NOMO-1 treated with DMSO at 0.1 percent for 48 hours (cell line): Measurements from ENCODE around the gene COX20.
"Not testable (repeated sequence)": the region's sequence is repeated elsewhere in the genome, so short reads cannot be mapped to it uniquely, and the experiment has no call there.

Source experiments
- DNase-seq: peaks from one replicate; lab custom pipeline; 2025; ENCODE audit not compliant: unreplicated experiment; lab: John Stamatoyannopoulos, UW

COX20 gene

DNA sequence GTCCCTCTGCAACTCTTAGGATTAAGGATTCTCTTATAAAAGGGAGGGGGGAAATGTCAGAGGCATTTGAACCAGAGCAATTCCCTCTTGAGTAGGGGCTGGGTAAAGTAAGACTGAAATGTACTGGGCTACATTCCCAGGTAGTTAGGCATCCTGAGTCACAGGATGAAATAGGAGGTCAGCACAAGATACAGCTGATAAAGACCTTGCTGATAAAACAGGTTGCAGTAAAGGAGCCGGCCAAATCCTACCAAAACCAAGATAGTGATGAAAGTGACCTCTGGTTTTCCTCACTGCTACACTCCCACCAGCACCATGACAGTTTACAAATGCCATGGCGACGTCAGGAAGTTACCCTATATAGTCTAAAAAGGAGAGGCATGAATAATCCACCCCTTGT lies 14.3 kb upstream of the COX20 start:
- no peak for DNase-seq

DNA sequence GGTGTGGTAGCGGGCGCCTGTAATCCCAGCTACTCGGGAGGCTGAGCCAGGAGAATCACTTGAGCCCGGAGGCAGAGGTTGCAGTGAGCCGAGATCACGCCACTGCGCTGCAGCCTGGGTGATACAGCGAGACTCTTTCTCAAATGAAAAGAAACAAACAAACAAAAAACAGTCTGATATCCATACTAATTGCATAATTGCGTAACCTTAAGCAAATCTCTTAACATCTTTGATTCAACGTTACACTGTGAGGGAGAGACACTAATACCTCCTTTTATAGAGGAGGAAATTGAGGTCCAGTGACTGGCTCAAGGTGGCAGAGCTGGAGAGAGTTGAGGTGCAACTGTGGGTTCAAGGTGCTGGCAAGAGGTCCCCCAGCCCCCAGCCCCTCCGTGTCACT lies 12.6 kb upstream of the COX20 start:
- DNase-seq: no peak

DNA sequence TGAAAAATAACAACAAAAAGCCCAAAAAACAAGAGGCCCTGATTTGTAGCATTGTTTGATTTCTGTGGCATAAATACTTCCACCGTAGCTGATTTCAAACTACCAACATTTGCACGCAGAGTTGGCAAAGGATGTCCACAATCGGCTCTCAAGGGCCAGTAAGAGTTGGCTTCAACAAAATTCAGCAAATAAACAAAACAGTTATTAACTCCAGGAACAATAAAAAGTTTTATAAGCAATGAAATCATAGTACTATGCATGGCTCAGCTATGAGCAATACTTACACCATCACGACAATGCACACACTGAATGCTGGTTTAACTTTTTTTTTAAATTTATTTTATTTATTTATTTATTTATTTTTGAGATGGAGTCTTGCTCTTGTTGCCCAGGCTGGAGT lies 8.7 kb upstream of the COX20 start:
- DNase-seq: no peak

DNA sequence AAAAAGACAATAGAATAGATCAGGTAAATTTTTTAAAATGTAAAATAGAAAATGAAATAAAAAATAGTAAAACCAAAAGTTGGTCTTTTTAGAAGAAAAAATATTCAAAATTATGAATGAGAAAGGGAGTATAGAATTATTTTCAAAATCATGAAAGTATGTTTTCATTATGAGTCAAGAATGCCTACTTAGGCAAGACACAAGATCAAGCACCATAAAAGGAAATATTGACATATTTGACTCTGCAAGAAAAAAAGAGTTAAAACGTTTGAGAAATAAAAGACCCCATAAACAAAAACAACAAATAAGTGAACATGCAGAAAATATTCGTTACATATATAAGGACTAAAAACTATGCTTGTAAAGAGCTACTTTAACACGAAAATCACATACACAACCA lies 4.8 kb upstream of the COX20 start:
- DNase-seq: no peak

DNA sequence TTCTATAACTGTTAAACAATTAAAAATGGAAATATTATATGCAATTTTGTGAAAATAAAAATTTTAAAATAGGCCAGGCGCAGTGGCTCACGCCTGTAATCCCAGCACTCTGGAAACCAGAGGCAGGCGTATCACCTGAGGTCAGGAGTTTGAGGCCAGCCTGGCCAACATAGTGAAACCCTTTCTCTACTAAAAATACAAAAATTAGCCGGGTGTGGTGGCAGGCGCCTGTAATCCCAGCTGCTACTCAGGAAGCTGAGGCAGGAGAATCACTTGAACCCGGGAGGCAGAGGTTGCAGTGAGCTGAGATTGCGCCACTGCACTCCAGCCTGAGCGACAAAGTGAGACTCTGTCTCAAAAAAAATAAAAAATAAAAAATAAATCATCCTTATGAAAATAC lies 2.2 kb upstream of the COX20 start:
- DNase-seq: not testable (repeated sequence)

DNA sequence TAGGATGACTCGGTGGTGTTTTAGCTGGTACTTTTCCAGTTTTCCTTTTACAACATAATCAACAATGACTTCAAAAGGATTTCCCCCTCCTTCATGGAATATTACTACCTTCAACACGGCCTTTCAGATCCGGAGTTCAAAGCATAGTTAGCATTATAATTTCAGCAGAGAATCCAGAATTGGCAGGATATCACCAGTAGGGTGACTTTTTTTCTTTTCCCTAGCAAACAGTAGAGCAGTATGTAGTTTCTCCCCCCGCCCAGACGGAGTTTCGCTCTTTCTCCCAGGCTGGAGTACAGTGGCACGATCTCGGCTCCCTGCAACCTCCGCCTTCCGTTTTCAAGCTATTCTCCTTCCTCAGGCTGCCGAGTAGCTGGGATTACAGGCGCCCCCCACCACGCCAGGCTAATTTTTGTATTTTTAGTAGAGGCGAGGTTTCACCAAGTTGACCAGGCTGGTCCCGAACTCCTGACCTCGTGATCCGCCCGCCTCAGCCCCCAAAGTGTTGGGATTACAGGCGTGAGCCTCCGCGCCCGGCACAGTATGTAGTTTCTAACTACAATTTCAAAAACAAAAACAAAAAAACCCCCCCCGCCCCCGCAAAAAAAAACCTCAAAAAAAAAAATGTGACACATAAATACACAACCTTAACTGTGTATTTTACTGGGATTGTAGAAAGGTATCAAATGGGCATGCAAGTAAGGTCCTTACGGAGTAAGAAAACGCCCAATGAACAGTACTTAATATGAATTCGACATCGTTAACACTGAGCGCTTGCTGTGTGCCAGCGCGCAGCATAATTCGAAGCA lies 1.5 kb upstream of the COX20 start:
- DNase-seq: peak; percentile 72

DNA sequence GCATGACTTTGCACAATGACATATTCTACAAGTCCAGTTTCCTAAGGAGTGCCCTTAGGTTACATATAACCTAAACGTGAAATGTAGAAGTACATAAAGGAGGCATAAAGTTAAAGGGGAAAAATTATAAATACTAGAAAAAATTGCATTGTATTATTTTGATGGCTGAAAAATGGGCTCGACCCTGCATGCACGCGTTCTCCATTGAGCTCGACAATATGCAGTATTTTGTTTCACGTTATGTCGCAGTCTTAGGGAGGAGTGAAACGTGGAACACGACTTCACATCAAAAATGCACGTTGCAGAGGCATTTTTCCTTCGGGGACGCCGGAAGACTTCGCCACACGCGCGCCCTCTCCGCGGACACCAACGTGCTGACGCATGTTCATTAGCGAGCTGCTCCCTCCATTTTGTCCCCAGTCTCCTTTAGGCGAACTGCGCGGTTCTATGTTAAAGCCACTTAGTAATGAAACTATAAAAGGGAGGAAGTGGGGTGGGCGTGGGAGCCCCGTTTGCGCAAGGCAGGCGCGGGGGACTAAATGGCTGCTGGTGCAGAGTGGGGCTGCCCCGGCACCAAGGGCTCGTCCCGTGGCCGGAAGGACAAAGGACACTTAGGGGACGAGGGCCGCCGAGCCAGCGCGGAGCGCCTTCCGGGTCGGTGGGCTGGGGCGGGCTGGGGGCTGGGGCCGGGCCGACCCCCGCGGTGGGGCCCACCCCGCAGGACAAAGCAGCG lies 749 bp upstream of the COX20 start:
- DNase-seq: peak; percentile 95

DNA sequence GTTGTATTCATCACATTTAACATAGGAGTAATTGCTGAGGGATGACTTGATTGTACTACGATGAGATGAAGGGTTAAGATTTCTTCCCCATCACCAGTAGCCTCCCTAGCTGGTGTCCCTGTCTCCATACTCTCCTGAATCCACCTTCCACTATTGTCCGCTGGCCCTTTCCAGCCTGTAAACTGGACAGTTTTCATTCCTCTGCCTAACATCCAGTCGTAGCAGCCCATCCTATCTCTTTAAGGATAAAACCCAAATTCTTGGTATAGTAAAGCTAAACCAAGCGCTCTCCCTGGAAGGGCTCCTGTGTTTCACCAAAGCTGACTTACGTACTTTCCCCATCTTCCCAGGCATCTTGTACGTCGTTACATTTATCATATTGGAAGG lies 670 bp downstream of the COX20 start:
- no peak for DNase-seq

DNA sequence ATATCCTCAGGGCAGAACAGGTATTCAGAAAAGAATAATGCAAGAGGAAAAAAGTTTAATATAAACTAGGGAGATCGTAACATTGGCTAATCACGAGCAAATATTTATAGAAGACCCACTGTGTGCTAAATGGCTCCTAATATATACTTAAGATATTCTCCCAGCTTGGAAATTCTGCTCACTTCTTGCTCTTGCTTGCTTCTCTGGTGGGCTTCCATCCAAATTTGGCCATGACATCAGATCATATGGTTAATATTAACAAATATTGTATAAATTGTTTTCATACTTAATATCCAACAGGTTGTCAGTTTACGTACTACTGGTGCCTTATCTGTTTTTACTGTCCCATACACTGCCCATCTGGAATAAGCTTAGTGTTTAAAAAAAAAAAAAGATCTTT lies 1.1 kb downstream of the COX20 start:
- no peak for DNase-seq

DNA sequence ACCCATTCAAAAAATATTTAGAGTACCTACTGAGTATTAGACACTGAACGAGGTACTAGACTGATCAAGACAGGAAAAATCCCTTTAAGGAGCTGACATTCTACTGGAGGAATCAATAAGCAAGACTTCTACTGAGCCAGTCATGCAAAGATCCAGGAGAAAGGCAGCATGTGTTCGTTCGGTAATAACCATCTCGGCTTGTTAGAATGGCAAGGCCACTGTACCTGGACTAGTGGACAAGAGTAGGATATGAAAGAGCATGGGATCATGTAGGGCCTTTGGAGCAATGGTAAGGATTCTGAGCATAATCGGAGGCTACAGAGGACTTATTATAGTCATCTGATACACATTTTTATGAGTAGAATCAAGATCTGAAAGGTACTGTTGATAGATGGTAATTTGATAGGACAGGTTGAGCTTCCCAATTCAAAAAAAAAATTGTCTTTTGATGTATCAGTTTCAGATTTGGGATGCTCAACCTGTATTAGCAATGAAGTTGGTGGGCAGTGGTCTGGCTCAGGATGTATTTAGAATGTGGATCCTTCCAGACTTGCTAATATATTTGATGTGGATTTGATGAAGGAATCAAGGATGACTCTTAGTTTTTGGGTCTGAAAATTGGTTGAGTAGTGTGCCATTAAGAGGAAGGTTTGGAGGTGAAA lies 2.3 kb downstream of the COX20 start:
- DNase-seq: no peak

DNA sequence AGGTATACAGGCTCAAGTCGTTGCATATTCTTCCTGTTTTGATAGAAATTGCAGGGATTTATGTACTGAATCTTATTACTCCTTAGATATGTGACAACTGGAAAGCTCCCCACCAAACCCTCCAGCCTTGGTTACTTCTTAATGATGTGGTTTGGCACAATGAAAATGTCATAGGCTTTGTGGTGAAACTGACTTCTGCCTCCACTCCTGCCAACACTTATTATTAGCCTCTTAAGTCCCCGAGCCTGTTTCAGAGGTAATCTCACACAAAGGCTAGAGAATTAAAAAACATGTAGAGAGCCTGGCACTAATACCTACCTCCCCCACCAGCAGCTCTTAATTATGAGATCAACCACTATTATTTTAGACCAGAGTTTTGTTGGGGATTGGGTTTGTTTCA lies 4.2 kb downstream of the COX20 start:
- peak; percentile 31 for DNase-seq

DNA sequence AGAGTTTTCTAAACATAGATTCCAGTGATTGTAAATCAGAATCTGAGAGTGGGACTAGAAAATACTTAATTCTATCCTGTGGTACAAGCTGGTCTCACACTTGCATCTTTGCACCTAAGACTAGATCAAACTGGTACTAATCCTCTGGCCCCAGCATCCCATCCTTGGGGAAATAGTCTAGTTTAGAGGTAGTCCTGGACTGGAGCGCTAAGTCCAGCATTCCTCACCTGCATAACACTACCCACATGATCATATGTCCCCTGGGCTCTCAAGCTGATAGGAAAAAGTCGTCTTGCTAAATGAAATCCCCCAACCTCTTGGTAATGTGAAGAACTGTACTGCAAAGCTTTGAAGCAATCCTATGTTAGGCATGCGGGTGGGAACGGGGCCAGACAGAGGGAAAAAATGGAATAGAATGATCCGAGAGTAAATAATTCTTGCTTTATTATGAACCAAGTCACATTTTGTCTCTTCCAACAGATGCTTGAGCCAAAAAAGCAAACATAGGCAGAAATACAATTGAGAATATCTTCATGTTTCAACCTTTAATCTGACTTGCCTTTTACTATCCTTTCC lies 4.8 kb downstream of the COX20 start:
- no peak for DNase-seq

DNA sequence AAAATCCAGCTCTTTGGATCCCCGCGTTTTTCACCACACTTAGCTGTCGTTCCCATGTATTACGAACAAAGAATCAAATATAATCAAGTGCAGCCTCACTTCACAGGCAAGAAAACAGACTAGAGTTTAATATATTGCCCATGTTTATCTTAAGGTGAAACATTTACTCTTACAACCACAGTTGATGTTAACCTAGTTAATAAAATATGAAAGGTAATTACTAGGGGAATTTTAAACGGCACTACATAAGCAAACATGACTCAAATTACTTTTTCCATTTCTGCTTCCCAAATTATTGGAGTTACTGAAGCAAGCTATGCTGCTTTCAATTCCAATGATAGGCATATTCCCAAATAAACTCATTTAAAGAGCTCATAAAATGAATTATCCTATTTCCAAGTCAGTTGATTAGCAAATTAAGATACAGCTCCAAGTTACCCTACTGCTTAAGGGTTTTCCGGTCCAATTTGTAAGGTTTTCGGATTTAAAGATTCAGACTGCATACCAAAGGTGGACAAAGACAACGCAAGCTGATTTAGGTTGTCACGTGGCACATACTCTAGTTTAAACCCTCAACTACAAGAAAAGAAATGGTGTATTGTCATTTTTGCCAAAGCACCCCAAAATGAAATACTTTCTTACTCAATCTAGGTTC lies 5.9 kb downstream of the COX20 start:
- DNase-seq: no peak

DNA sequence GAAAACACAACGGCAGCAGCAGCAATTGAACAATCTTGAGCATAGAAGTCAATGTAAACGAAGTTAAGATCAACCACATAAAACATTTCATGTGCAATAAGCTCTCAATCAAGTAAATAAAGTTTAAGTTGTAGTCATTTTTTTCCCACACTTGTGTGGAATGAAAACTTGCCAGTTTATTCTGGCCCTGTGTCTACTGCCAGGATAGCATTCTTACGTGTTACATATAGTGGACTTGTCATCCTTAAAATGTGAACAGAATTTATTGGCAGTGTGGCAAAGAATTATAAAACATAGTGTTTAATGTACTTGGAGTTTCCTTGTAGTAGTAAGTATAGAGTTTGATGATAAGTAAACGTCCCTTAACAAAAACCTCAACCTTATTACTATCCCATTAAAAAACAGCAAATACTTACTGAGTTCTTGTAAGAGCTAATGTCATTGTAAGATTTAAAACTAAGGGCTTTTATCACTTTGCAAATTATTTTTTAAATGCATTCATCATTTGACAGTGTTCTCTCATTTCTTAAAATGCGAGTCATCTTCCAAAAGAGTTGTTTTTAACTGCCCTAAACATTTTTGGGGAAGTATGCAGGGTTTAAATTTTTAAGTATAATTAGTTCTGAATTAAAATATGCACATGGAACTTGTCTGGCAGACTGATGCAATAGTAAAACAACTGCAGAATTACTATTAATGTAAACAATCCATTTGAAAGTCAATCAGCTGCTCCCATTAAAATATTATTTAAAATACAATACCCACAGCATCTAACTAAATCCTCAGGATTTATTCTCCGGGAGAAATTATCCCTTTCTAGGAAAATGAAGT lies 7.9 kb downstream of the COX20 start:
- no peak for DNase-seq

DNA sequence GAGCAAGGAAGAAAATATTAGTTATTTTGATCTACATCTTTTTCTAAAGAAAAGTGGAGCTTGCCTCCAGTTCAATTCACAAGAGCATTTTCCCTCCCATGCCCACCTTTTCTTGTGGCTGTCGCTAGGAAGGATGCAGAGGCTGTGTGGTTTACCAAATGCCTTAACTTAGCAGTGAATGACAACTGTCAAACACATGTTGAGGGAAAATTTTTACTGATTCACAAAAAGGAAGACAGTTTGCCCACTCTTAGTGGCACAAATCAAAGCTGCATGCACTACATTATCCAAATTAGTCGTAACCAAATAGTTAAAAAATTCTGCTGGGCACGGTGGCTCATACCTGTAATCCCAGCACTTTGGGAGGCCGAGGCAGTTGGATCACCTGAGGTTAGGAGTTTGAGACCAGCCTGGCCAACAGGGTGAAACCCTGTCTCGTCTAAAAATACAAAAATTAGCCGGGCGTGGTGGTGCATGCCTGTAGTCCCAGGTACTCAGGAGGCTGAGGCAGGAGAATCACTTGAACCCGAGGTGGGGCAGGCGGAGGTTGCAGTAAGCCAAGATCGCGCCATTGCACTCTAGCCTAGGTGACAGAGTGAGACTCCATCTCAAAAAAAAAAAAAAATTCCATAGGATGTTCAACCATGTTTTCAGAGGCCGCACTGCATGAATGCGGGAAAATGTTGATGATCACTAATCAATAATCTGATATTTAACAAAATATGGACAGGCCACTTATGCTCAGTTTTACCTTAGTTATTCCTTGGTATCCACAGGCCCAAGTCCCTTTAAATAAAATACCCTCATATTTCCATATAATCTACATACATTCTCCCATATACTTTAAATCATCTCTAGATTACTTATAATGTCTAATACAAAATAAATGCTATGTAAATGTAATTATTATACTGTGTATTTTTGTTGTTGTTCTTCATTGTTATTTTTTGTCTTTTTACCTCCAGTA lies 9.0 kb downstream of the COX20 start:
- no peak for DNase-seq

DNA sequence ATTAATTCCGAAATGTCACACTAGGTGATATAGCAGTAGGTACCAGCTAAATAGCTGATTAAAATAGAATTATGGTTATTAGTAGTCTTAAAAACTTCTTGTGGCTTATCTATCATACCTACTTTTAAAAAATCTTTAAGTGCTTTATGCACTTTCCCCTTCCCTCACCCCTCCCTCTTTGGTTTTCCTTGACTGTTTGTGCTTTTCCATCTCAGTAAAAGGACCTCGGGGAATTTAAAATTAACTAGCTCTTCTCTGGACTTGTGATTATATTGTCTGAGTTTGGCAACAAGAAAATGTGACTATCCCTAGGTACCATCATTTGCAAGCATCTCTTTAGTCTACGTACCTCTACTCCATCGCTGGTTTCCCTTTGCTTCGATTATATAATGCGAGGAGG lies 11.2 kb downstream of the COX20 start:
- no peak for DNase-seq

DNA sequence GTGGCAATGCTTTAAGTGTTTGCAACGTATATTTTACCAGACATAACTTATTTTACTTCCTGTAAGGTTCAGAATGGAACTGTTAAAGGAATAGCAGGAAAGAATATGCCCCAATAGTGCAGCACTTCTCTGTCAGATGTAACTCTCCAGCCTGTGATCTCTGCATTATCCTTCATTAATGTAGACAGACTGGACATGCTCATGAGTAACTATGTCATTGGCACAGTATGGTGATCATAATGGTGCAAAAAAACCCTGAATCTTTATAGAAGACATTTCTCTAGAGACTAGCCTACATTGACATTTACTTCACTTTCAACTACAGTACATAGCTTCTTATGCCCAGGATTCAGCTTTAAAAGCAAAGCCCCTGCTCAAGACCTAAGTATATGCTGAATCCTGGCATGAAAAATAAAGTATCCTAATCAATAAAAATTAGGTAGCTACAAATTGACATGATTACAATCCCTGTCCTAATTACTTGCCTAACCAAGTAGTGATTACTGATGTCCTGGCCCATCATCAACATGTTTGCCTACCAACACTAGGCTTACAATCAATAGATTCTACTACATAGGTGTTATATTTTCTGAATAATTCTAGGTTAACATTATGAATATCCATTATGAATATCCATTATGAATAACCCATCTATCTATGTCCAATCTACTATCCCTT lies 13.9 kb downstream of the COX20 start:
- no peak for DNase-seq

DNA sequence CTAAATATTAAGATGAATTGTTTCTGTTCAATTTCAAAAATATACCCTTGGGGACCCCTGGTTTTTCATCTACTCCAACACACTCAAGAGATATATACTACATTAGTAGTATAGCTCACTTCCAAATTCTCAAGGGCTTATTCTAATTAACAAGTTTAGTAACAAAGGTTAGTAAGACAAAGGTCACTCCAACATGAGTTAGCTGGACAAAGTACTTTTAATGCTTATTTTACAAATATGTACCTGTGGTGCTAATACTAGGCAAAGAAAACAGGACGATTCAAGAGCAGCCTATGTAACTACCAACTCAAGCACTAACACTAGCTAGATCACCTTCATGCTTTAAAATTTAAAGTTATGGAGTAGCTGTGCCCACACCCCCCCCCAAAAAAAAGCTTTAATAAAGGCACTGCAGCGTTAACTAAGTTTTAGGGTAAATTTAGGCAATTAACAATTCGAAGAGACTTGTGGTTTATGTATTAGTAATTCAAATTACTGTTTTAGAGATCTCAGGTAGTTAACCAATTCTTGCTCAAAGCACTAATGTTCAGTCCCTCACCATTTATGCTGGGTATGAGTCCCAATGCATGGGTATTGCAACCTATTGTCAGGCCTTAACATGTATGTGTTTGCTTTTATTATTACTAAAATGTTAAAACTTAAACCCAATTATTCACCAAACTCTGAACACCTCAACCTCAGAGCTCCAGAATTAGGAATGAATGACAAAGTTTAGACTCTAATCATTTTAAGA lies 14.8 kb downstream of the COX20 start:
- no peak for DNase-seq
